Kidney epithelial cell (primary cell): ENCODE measurements around the gene ELMO3. TPM values are rescaled to one million over a fixed set of nuclear protein-coding genes. Genes with fewer than 3 reads are reported as not detected.

Source experiments
- DNase-seq: peaks from one replicate; pipeline ENCODE4 v3.0.0-alpha.2; 2010; ENCODE audit warnings: low read depth
- H3K27me3 ChIP-seq: 2 replicates; pipeline ENCODE4 v1.6.0; 2011; ENCODE audit warnings: low read length; ENCODE audit not compliant: control insufficient read depth, insufficient read depth
- H3K36me3 ChIP-seq: 2 replicates; pipeline ENCODE4 v1.5.1; 2011; ENCODE audit warnings: low read length; ENCODE audit not compliant: control insufficient read depth, insufficient read depth
- H3K4me3 ChIP-seq: 2 replicates; pipeline ENCODE4 v1.5.1; 2011; ENCODE audit warnings: low read depth, mild to moderate bottlenecking, control low read depth, low read length
- total RNA-seq: library from RNA; depleted of rRNA; stranded (reverse); fragments of >200 nt; gene quantifications from 2 replicates; pipeline ENCODE4 v1.2.3, GENCODE V29; 2015
- TF ChIP-seq, protein P1 (sequence below): IDR thresholded peaks from 2 replicates; pipeline ENCODE4 v1.5.1; 2011; ENCODE audit warnings: mild to moderate bottlenecking, moderate library complexity, low read length, control low read depth, inconsistent platforms; ENCODE audit not compliant: insufficient read depth, poor library complexity, severe bottlenecking

Gene ELMO3
- total RNA-seq, 1 donor from 2014 or later: 5.9 TPM

DNA sequence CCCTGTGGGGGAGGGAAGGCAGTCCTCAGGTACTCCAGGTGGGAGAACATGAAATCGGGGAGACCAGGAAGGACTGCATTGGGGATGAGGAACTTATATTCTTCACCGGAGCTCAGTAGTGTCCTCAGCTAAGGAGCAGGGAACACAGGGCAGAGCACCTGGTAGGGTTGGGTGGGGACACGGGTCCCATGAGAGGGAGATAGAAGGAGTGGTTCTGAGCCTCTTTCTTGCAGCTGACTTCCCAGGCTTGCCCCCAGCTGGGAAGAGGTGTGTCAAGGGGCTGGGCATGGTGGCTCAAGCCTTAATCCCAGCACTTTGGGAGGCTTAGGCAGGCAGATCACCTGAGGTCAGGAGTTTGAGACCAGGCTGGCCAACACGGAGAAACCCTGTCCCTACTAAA is 46.3 kb downstream of the ELMO3 start:
- peaks cover 13% of the 10 kb centered on the region for H3K27me3 ChIP-seq
- DNase-seq: no peak
- no peak overlapping the region for H3K4me3 ChIP-seq
- H3K36me3 ChIP-seq: no peaks in the 10 kb centered on the region
- TF ChIP-seq, protein P1, sequence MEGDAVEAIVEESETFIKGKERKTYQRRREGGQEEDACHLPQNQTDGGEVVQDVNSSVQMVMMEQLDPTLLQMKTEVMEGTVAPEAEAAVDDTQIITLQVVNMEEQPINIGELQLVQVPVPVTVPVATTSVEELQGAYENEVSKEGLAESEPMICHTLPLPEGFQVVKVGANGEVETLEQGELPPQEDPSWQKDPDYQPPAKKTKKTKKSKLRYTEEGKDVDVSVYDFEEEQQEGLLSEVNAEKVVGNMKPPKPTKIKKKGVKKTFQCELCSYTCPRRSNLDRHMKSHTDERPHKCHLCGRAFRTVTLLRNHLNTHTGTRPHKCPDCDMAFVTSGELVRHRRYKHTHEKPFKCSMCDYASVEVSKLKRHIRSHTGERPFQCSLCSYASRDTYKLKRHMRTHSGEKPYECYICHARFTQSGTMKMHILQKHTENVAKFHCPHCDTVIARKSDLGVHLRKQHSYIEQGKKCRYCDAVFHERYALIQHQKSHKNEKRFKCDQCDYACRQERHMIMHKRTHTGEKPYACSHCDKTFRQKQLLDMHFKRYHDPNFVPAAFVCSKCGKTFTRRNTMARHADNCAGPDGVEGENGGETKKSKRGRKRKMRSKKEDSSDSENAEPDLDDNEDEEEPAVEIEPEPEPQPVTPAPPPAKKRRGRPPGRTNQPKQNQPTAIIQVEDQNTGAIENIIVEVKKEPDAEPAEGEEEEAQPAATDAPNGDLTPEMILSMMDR: no peak

DNA sequence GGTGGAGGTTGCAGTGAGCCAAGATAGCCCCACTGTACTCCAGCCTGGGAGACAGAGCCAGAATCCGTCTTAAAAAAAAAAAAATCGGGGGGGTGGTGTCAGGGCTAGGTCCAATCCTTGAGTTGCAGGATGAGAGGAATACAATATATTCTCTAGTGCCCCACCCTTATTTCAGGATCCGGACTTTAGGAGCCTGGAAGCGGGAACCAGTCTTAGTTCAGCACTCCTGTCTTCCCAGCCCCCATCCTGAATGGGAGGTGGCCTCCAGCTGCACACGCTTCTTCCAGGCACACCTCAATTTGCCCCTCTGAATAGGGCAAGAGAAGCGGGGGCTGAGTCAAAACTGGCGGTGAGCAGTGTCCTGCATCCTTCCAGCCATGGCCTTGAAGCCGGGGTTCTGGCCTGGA is 46.7 kb downstream of the ELMO3 start:
- Histone ChIP-seq H3K4me3 (peak overlapping the region; percentile 81), H3K27me3 (peaks cover 14% of the 10 kb centered on the region), H3K36me3 (no peaks in the 10 kb centered on the region)
- DNase-seq: no peak
- TF ChIP-seq, protein P1: no peak

DNA sequence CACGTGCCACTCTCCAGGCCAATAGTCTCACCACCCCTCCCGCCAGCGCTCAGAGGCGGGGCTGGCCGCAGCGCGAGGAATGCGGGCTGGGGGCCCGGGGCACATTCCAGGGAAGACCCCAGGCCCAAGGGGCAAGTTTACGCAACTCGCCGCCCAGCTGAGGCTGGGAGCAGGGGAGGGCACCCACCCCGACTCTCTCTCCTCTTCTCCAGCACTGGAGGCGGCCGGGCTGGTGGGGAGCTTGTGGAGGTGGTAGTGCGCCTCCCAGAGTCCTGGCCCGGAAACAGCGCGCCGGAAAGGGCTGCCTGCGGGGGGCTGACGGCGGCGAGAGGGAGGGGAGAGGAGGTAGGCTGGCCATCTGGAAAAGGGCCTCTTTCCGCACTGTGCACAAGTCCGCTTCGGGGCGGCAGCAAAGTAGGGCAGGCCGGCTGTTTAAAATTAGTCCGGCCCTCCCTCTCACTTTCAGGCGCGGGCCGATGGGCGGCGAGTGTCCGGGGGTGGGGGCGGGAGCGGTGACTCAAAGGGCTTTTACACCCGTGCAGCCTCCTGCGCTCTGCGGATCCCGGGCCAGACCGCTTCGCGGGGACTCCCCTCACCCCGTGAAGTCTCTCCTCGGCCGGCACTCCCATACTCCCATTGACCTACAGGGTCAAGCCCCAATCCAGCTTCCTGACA is 47.3 kb downstream of the ELMO3 start:
- Histone ChIP-seq H3K36me3 (no peaks in the 10 kb centered on the region), H3K4me3 (peak overlapping the region; percentile 81), H3K27me3 (peaks cover 14% of the 10 kb centered on the region)
- TF ChIP-seq, protein P1: peak; percentile 54
- no peak for DNase-seq

DNA sequence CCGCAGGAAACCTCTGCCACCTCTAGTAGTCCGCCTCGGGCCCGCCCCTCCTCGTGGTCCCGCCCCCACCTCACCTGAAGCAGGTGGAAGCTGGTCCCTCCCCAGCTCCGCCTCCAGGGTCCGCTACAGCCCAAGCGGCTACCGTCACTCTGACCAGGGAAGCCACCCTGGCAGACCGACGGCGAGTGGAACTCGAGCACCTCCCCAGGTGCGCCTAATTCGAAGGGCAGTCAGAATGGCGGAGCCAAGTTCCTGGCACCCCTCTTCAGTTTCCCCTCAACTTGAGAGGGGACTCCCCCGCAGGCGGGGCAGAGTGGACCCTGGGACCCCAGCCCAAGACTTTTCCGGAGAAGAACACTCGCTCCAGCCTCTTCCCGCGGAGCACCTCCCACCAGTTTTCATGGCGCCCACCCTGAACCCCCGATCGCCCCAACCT is 47.8 kb downstream of the ELMO3 start:
- TF ChIP-seq, protein P1: peak; percentile 8

DNA sequence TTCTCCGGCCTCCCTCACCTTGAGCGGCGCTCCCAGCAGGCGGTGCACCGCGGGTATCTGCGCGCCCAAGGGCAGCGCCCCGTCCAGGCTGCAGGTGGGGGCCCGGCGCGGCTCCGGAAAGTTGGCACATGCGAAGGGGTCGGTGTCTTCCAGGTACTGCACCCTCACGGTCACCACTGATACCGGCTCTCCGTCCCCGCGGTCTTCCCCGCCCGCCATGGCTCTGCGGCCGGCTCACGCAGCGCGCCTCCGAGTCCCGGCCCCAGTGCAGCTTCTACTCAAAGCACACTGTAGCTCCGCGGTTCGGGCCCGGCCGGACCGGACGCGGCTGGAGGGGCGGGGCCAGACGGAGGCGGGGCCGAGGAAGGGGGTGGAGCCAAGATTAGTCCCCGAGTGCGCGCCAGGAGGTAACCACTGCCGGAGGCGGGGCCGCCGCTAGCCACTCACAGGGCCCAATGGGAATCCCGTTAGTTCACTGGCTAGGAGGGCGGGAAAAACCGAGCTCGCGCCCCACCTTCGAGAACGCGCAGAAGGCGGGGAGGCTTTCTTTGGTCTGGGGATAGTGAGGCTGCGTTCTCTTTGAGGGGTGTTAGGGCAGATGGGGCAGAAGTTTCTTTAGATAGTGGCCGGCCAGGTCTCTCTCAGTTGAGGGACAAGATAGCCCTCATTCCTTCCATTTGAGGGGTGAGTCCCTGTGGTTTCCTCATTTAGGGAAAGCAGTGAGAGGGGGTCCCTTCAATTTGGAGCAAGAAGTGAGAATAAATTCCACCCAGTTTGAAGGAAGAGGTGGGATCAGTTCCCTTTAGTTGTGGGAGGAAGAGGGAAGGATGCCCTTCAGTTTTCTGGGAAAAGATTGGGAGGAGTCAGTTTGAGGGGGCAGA is 48.5 kb downstream of the ELMO3 start, which contains the start of gene FHOD1:
Gene FHOD1, minus strand, starts transcription at position 290 of the 881 bp plus-strand sequence. Its CDS starts 71 bp downstream, at position 219.
- DNase-seq: no peak
- H3K36me3 ChIP-seq: no peaks in the 10 kb centered on the region
- TF ChIP-seq, protein P1: no peak

More for the DNA sequence above, 47.8 kb downstream of the ELMO3 start:
- H3K27me3 ChIP-seq: peaks cover 14% of the 10 kb centered on the region
- H3K4me3 ChIP-seq: peak overlapping the region; percentile 81
- DNase-seq: no peak
- H3K36me3 ChIP-seq: no peaks in the 10 kb centered on the region

More for the DNA sequence above, 48.5 kb downstream of the ELMO3 start, which contains the start of gene FHOD1:
- Histone ChIP-seq H3K27me3 (peaks cover 14% of the 10 kb centered on the region), H3K4me3 (peak within 1 kb of the TSS; percentile 81)
